OCI-LY1 (cell line): ENCODE results near the gene ESYT2.

Source experiments
- H2AFZ ChIP-seq: fragments of 200-600 bp; sonication (generic), shearing (Covaris generic); 2 replicates; pipeline ENCODE4 v1.6.0; 2014; ENCODE audit warnings: antibody characterized with exemption, mild to moderate bottlenecking, low read length
- H3F3A ChIP-seq: fragments of 200-600 bp; sonication (generic), shearing (Covaris generic); 2 replicates; pipeline ENCODE4 v1.6.0; 2014; ENCODE audit warnings: mild to moderate bottlenecking, antibody characterized with exemption, low read length, moderate library complexity; ENCODE audit not compliant: insufficient read depth
- H3K27ac ChIP-seq: fragments of 200-600 bp; sonication (generic); 2 replicates; pipeline ENCODE4 v1.5.1; 2014; ENCODE audit warnings: low read length, mixed run types, mild to moderate bottlenecking, low read depth; ENCODE audit not compliant: poor library complexity, severe bottlenecking
- H3K27me3 ChIP-seq: fragments of 200-600 bp; sonication (generic); 2 replicates; pipeline ENCODE4 v1.6.0; 2014; ENCODE audit warnings: antibody characterized with exemption, mild to moderate bottlenecking, low read length, moderate library complexity; ENCODE audit not compliant: insufficient read depth
- H3K36me3 ChIP-seq: fragments of 200-600 bp; sonication (generic); 2 replicates; pipeline ENCODE4 v1.6.1; 2014; ENCODE audit warnings: mild to moderate bottlenecking, antibody characterized with exemption, low read length, moderate library complexity, mixed read lengths; ENCODE audit not compliant: insufficient read depth
- H3K4me1 ChIP-seq: fragments of 200-600 bp; sonication (generic); 2 replicates; pipeline ENCODE4 v1.5.1; 2014; ENCODE audit warnings: mild to moderate bottlenecking, low read length, moderate library complexity; ENCODE audit not compliant: insufficient read depth, severe bottlenecking
- H3K4me2 ChIP-seq: fragments of 200-600 bp; sonication (generic), shearing (Covaris generic); 2 replicates; pipeline ENCODE4 v1.6.1; 2014; ENCODE audit warnings: low read length
- H3K4me3 ChIP-seq: fragments of 200-600 bp; sonication (generic); 2 replicates; pipeline ENCODE4 v1.5.1; 2014; ENCODE audit warnings: low read length, low read depth, mild to moderate bottlenecking, mixed read lengths; ENCODE audit not compliant: poor library complexity, severe bottlenecking
- H3K79me2 ChIP-seq: fragments of 200-600 bp; shearing (Covaris generic); 2 replicates; pipeline ENCODE4 v1.6.1; 2016; ENCODE audit warnings: mixed run types, low read length, mixed read lengths; ENCODE audit not compliant: insufficient read depth
- H3K9ac ChIP-seq: fragments of 200-600 bp; sonication (generic), shearing (Covaris generic); 2 replicates; pipeline ENCODE4 v1.6.1; 2014; ENCODE audit warnings: mild to moderate bottlenecking, low read length, mixed read lengths
- H3K9me2 ChIP-seq: fragments of 200-600 bp; sonication (generic), shearing (Covaris generic); 2 replicates; pipeline ENCODE4 v1.6.1; 2014; ENCODE audit warnings: low read depth, mild to moderate bottlenecking, low read length, mixed read lengths
- H3K9me3 ChIP-seq: fragments of 200-600 bp; shearing (Covaris generic); 2 replicates; pipeline ENCODE4 v1.6.1; 2014; ENCODE audit warnings: low read length, mixed read lengths
- H4K20me1 ChIP-seq: fragments of 200-600 bp; sonication (generic), shearing (Covaris generic); 2 replicates; pipeline ENCODE4 v1.6.0; 2016; ENCODE audit warnings: mild to moderate bottlenecking, low read length; ENCODE audit not compliant: insufficient read depth
- CTCF ChIP-seq: fragments of 200-600 bp; sonication (generic), shearing (Covaris generic); IDR thresholded peaks from 2 replicates; pipeline ENCODE4 v1.5.1; 2017; ENCODE audit warnings: mild to moderate bottlenecking, antibody characterized with exemption, low read length, moderate library complexity, mixed read lengths
- EZH2 ChIP-seq: fragments of 200-600 bp; sonication (generic), shearing (Covaris generic); IDR thresholded peaks from 2 replicates; pipeline ENCODE4 v1.8.0; 2017; ENCODE audit warnings: borderline replicate concordance, mixed run types, mild to moderate bottlenecking, antibody characterized with exemption, low read length, moderate library complexity, mixed read lengths

ESYT2 gene

GRCh38 chr7:158726277-158726807 lies 103.0 kb downstream of the ESYT2 start:
- Histone ChIP-seq H3K79me2 (no peaks in the 10 kb centered on the region), H4K20me1 (no peaks in the 10 kb centered on the region), H3K27me3 (no peaks in the 10 kb centered on the region), H3K9ac (no peak overlapping the region), H3K9me3 (0 out of 2 replicates have a peak, but pooled peaks cover 3% of the 10 kb centered on the region), H3K36me3 (no peaks in the 10 kb centered on the region), H3F3A (no peaks in the 10 kb centered on the region), H2AFZ (no peak overlapping the region), H3K9me2 (no peaks in the 10 kb centered on the region), H3K27ac (no peak overlapping the region), H3K4me3 (no peak overlapping the region), H3K4me1 (no peaks in the 10 kb centered on the region), H3K4me2 (no peak overlapping the region)
- TF ChIP-seq CTCF: no peak

DNA sequence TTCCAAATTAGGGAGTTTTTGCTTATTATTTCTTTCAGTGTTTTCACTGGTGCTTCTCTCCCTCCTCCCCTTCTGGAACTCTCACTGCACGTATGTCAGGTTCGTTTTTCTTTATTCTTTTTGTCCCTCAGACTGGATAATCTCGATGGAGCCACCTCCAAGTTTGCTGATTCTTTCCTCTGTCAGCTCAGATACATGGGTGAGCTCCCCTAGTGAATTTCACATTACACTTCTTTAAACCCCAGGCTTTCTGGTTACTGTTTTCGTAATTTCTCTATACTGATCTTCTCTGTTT lies 103.9 kb downstream of the ESYT2 start:
- Histone ChIP-seq H3K9me3 (0 out of 2 replicates have a peak, but pooled peaks cover 3% of the 10 kb centered on the region), H3K4me1 (no peaks in the 10 kb centered on the region), H3K36me3 (no peaks in the 10 kb centered on the region), H4K20me1 (no peaks in the 10 kb centered on the region), H3K4me2 (no peak overlapping the region), H3K9ac (no peak overlapping the region), H3F3A (no peaks in the 10 kb centered on the region), H3K4me3 (no peak overlapping the region), H3K79me2 (no peaks in the 10 kb centered on the region), H2AFZ (no peak overlapping the region), H3K27me3 (no peaks in the 10 kb centered on the region), H3K9me2 (no peaks in the 10 kb centered on the region), H3K27ac (no peak overlapping the region)
- TF ChIP-seq EZH2 (no peak), CTCF (no peak)

DNA sequence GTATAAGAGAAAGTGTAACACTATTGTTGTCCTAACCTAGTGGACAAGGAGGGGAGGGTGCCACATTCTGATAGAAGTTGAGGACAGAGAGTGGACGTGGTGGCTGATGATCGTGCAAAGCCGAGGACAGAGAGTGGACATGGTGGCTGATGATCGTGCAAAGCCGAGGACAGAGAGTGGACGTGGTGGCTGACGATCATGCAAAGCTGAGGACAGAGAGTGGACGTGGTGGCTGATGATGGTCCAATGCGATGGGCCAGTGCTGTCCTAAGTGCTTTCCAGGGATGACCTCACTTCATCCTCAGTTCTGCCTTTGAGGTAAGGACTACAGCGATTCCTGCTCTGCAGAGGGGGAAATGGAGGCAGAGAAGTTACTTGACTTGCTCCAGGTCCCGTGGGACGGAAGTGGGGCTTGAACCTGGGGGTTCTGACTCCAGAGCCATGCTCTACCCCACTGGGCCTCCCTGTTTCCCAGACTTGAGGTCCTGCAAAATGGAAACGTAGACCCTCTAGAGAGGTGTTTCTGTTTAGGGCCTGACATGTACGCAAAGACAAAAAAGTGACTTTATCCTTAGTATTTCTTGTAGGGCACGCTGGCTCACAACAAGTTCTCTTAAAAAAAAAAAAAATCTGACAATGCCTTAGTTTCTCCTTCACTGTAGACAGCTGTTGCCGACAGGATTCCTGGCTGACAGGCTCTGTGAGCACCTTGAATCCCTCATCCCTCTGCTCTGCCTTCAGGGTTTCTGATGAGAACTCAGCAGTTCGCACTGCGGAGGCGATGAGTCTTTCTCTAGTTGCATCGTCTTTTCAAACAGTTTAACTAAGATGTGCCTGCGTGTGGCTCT lies 104.4 kb downstream of the ESYT2 start:
- Histone ChIP-seq H3K36me3 (no peaks in the 10 kb centered on the region), H3K4me1 (no peaks in the 10 kb centered on the region), H3K9ac (no peak overlapping the region), H3K27ac (no peak overlapping the region), H4K20me1 (no peaks in the 10 kb centered on the region), H3K9me2 (no peaks in the 10 kb centered on the region), H3K79me2 (no peaks in the 10 kb centered on the region), H2AFZ (no peak overlapping the region), H3K27me3 (no peaks in the 10 kb centered on the region), H3K4me2 (no peak overlapping the region), H3K9me3 (0 out of 2 replicates have a peak, but pooled peaks cover 3% of the 10 kb centered on the region), H3K4me3 (no peak overlapping the region), H3F3A (no peaks in the 10 kb centered on the region)
- TF ChIP-seq CTCF: no peak
- TF ChIP-seq EZH2: no peak
